C4-2B (cell line): ENCODE results near the gene ZNF710.

ENCODE experiments used
- ZFX ChIP-seq: fragments of 450-650 bp; IDR thresholded peaks from 2 replicates; pipeline ENCODE4 v1.6.1; 2017
- TF ChIP-seq, protein P1 (sequence below): fragments of 450-650 bp; conservative IDR thresholded peaks from 2 replicates; pipeline ENCODE4 v1.5.1; 2017; ENCODE audit warnings: mild to moderate bottlenecking

DNA sequence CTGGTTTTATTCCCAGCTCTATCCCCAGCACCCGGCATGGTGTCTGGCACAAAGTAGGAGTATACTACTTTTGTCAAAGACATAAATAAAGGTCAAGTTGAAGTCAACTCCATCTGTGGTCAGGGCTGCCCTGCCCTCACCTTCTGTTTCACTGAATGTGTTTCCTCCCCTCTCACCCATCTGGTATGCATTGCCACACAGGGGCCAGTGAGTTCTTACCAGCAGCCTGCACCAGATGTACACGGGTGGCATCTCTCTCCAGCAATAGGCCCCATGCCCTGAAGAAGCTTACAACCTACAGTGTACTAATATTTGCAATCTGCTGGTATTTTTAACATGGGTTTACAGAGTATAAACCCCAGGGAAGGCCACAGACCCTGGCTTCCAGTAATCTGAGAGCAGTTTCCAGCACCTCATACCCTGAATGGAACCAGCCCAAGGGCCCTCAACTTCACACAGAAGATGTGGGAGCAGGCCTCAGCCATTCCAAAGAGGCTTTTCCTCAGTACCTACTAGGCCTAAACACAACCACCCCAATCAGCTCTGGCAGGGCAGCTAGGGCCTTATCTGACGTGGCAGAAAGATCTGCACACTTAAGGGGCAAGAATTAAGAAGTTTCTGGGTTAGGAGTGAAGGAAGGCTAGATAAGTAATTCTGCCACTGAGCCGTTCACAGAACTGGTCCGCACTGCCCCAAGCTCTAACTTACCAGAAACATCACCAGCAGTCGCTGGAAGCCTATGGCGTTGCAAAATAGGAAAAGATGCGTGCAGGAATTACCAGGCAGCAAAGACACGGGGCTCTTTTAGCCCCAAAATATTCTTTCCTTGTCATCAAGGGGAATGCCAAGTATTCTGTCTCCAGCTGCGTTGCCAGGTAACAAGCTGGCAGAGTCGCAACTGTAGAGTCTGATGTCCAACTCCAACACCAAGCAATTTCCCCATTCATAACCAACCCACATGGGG is 99.0 kb downstream of the ZNF710 start:
- TF ChIP-seq, protein P1, sequence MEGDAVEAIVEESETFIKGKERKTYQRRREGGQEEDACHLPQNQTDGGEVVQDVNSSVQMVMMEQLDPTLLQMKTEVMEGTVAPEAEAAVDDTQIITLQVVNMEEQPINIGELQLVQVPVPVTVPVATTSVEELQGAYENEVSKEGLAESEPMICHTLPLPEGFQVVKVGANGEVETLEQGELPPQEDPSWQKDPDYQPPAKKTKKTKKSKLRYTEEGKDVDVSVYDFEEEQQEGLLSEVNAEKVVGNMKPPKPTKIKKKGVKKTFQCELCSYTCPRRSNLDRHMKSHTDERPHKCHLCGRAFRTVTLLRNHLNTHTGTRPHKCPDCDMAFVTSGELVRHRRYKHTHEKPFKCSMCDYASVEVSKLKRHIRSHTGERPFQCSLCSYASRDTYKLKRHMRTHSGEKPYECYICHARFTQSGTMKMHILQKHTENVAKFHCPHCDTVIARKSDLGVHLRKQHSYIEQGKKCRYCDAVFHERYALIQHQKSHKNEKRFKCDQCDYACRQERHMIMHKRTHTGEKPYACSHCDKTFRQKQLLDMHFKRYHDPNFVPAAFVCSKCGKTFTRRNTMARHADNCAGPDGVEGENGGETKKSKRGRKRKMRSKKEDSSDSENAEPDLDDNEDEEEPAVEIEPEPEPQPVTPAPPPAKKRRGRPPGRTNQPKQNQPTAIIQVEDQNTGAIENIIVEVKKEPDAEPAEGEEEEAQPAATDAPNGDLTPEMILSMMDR, result no peak
- TF ChIP-seq ZFX, result no peak
